Naive B cell (primary cell): ENCODE results near the gene CTNND2. TPM values are rescaled to one million over a fixed set of nuclear protein-coding genes. Genes with fewer than 3 reads are reported as not detected.
"Not testable (repeated sequence)": the region's sequence is repeated elsewhere in the genome, so short reads cannot be mapped to it uniquely, and the experiment has no call there.

Experiments used
- ATAC-seq, 2 donors: fragments of 150-1000 bp; cut with Tn5 transposase; 2 replicates each; pipeline ENCODE4 v1.10.0; 2021; ENCODE audit warnings: low read depth in 2 of 2, mild to moderate bottlenecking in 2 of 2, moderate library complexity in 2 of 2
- DNase-seq: peaks from one replicate; pipeline ENCODE4 v3.0.0; 2022
- H3K27ac Mint-ChIP-seq, 6 donors: one replicate each; pipeline ENCODE4 v1.8.0; 2020 to 2022; ENCODE audit warnings: mild to moderate bottlenecking in 6 of 6, mixed read lengths in 6 of 6, moderate library complexity in 5 of 6, inconsistent platforms in 2 of 6
- H3K27me3 Mint-ChIP-seq, 3 donors: one replicate each; pipeline ENCODE4 v1.8.0; 2021 to 2022; ENCODE audit warnings: mixed read lengths in 3 of 3, mild to moderate bottlenecking in 1 of 3
- H3K36me3 Mint-ChIP-seq, 2 donors: one replicate each; pipeline ENCODE4 v1.8.0; 2020 to 2022; ENCODE audit warnings: mixed read lengths in 2 of 2, inconsistent platforms in 1 of 2, mild to moderate bottlenecking in 1 of 2
- H3K4me1 Mint-ChIP-seq, 3 donors: one replicate each; pipeline ENCODE4 v1.8.0; 2020 to 2022; ENCODE audit warnings: mixed read lengths in 3 of 3, inconsistent platforms in 1 of 3, mild to moderate bottlenecking in 1 of 3, moderate library complexity in 1 of 3
- H3K4me3 Mint-ChIP-seq, 8 donors: one replicate each; pipeline ENCODE4 v1.8.0; 2020 to 2022; ENCODE audit warnings: mild to moderate bottlenecking in 8 of 8, mixed read lengths in 8 of 8, moderate library complexity in 8 of 8, inconsistent platforms in 2 of 8
- H3K9me3 Mint-ChIP-seq, 7 donors: one replicate each; pipeline ENCODE4 v1.8.0; 2020 to 2022; ENCODE audit warnings: mixed read lengths in 7 of 7, mild to moderate bottlenecking in 5 of 7, inconsistent platforms in 2 of 7, moderate library complexity in 1 of 7
- polyA plus RNA-seq, 6 donors: library from polyadenylated mRNA; unstranded; fragments of 300-500 nt; fragmentation: Illumina TruSeq; gene quantifications; one replicate each; pipeline ENCODE4 v1.2.3, GENCODE V29; 2021; ENCODE audit warnings: low read depth in 6 of 6

Gene CTNND2
- polyA plus RNA-seq, 6 donors from 2014 or later: not detected

DNA sequence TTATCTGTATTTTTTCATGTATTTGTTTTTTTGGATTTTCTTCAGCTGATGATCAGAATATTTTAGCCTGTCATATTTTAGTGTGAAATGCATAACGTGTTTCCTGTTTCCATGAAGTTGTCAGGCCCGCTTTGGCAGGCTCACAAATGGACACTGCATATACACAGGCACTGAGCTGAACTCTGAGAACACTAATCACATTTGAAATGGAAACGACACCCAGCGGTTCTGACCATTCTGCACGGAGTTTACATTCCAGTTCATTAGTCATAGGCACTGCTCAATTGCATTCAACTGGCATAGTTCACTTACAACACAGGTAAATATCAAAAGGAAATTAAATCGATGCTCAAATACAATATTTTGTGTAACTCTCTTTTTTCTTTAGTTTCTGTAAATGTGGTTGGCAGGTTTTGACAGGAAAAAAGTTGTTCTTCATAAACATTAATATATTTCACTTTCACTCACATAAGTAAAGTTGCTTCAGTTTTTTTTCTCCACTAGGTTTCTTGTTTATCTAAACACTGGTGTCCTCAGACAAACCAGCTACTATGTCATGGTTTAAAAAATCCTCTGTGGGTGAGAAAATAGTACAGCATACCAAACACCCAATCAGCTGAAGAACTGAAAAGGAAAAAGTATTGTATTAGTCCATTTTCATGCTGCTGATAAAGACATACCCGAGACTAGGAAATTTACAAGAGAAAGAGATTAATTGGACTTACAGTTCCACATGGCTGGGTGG is 584.2 kb downstream of the CTNND2 start:
- ATAC-seq: no peak
- no peaks in the 10 kb centered on the region for H3K36me3 Mint-ChIP-seq
- H3K4me3 Mint-ChIP-seq: no peak overlapping the region
- peak overlapping the region in 1 of 6 donors; percentile 36 for H3K27ac Mint-ChIP-seq
- no peak for DNase-seq
- no peaks in the 10 kb centered on the region for H3K4me1 Mint-ChIP-seq
- peaks cover 0 to 6% (median 1%) of the 10 kb centered on the region in 7 donors for H3K9me3 Mint-ChIP-seq
- H3K27me3 Mint-ChIP-seq: peaks cover 0 to 4% (median 0%) of the 10 kb centered on the region in 3 donors

DNA sequence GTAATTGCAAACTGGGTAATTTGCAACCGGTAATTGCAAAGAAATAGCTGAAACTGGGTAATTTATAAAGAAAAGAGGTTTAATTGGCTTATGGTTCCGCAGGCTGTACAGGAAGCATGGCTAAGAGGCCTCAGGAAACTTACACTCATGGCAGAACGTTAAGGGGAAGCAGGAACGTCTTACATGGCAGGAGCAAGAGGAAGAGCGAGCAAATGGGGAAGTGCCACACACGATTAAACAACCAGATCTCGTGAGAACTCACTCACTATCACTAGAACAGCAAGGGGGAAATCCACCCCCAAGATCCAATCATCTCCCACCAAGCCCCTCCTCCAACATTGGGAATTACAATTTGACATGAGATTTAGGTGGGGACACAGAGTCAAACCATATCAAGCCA is 590.6 kb downstream of the CTNND2 start:
- H3K27ac Mint-ChIP-seq, DNase-seq, H3K36me3 Mint-ChIP-seq, H3K4me3 Mint-ChIP-seq, ATAC-seq, H3K9me3 Mint-ChIP-seq, H3K27me3 Mint-ChIP-seq, H3K4me1 Mint-ChIP-seq: not testable (repeated sequence)

DNA sequence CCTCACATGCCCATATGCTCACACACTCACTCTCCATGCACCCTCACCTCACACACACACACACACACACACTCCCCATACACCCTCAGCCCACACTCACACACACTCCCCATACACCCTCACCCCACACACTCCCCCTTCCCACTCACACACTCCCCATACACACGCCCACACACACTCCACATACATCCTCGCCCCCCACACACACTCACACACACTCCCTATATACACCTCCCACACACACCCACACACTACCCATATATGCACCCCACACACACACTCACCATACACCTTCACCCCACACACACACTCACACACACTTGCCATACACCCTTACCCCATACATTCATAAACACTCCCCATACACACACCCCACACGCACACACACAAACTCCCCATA is 592.5 kb downstream of the CTNND2 start:
- Mint-ChIP-seq H3K27me3 (no peaks in the 10 kb centered on the region), H3K9me3 (peaks cover 0 to 7% (median 3%) of the 10 kb centered on the region in 7 donors), H3K36me3 (no peaks in the 10 kb centered on the region), H3K27ac (no peak overlapping the region), H3K4me1 (no peaks in the 10 kb centered on the region), H3K4me3 (no peak overlapping the region)
- no peak for ATAC-seq
- DNase-seq: no peak

DNA sequence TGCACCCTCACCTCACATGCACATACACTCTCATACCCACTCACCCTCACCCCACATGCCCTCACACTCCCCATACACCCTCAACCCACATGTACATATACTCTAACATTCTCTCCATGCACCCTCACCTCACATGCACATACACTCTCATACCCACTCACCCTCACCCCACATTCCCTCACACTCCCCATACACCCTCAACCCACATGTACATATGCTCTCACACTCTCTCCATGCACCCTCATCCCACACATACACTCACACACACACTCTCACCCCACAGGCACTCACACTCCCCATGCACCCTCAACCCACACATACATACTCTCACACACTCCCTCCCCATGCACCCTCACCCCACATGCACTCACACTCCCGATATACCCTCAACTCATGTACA is 593.0 kb downstream of the CTNND2 start:
- DNase-seq (no peak), ATAC-seq (no peak)
- no peaks in the 10 kb centered on the region for H3K27me3 Mint-ChIP-seq
- no peak overlapping the region for H3K4me3 Mint-ChIP-seq
- H3K4me1 Mint-ChIP-seq: no peaks in the 10 kb centered on the region
- no peak overlapping the region for H3K27ac Mint-ChIP-seq
- no peaks in the 10 kb centered on the region for H3K36me3 Mint-ChIP-seq
- peaks cover 0 to 5% (median 3%) of the 10 kb centered on the region in 7 donors for H3K9me3 Mint-ChIP-seq

DNA sequence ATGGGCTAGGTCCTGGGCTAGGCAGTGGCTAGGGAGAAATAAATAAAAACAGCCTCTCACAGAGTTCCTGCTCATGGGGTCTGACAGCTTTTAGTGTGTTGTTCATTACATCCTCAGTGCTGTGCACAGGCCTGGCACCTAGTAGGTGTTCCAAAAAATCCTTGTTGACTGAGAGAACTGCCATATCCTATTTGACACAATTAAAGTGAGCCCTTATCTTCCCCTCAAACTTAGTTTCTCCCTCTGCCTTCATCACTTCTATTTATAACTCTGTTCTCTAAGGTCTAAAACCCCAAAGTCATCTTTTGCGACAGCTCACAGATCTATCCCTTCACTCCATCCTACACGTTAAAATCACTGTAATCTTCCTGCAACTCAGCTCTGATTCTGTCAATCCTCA is 594.1 kb downstream of the CTNND2 start:
- H3K36me3 Mint-ChIP-seq: no peaks in the 10 kb centered on the region
- DNase-seq (no peak), ATAC-seq (no peak)
- H3K27me3 Mint-ChIP-seq: no peaks in the 10 kb centered on the region
- peaks cover 0 to 5% (median 3%) of the 10 kb centered on the region in 7 donors for H3K9me3 Mint-ChIP-seq
- H3K4me1 Mint-ChIP-seq: no peaks in the 10 kb centered on the region
- no peak overlapping the region for H3K4me3 Mint-ChIP-seq
- H3K27ac Mint-ChIP-seq: no peak overlapping the region

DNA sequence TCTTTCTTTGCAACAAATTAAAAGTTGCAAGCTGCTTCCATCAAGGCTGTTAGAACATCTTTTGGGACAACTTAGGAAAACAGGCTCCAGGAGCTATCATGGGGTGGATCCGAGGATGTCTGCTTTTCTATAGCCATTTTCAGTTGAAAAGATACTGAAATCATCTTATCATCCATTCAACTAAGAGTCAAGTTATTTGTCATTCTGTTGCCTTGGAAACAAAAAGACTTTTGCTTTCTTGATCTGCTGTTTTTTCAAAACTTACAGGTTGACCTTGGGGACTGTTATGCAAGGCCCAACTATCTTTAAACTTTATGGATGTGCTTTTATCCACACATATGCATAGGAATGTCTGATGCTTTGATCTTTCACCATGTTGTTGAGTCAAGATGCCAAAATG is 597.9 kb downstream of the CTNND2 start:
- Mint-ChIP-seq H3K9me3 (peaks cover 0 to 5% (median 0%) of the 10 kb centered on the region in 7 donors), H3K4me1 (no peaks in the 10 kb centered on the region), H3K27ac (no peak overlapping the region), H3K36me3 (no peaks in the 10 kb centered on the region), H3K4me3 (no peak overlapping the region), H3K27me3 (no peaks in the 10 kb centered on the region)
- ATAC-seq (no peak), DNase-seq (no peak)

DNA sequence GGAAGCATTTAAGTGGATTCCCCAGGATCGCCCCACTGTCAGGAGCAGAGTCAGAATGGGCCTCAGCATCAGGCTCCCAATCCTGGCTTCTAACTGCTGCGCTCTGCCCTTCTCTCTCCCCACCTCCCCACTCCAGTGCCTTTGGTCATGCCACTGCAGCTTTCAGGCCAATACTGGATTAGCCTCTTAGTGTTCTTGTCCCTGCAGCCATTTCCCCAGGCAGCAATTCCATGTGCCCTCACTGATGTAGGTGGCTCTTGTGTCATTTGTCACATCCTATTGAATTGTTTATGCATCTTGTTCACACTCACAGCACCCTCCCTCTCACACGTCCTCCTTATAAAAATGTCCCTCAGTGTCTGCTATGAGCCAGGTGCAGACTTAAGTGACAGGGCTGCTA is 599.0 kb downstream of the CTNND2 start:
- Mint-ChIP-seq H3K4me1 (no peaks in the 10 kb centered on the region), H3K9me3 (peaks cover 0 to 5% (median 0%) of the 10 kb centered on the region in 7 donors), H3K27me3 (no peaks in the 10 kb centered on the region), H3K4me3 (no peak overlapping the region), H3K27ac (no peak overlapping the region), H3K36me3 (no peaks in the 10 kb centered on the region)
- ATAC-seq (no peak), DNase-seq (no peak)

DNA sequence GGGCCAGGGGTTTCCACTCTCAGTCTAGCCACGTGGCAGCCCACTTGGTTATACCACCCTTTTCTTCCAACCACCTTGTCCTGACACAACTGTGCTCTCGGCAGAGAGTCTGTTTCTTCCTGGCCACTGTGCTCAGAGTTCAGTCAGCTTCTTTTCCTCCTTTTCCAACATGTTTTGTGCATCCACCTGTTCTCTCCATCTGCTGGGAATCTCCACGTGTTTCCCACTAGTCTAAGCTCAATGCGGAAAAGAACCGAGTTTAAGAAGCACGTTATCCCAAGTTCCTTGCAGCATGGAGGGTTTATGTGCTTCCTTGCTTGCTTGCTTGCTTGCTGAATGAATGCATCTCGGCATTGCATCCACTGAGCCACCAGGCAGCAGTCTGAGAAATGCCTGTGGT is 599.6 kb downstream of the CTNND2 start:
- no peaks in the 10 kb centered on the region for H3K27me3 Mint-ChIP-seq
- H3K36me3 Mint-ChIP-seq: no peaks in the 10 kb centered on the region

DNA sequence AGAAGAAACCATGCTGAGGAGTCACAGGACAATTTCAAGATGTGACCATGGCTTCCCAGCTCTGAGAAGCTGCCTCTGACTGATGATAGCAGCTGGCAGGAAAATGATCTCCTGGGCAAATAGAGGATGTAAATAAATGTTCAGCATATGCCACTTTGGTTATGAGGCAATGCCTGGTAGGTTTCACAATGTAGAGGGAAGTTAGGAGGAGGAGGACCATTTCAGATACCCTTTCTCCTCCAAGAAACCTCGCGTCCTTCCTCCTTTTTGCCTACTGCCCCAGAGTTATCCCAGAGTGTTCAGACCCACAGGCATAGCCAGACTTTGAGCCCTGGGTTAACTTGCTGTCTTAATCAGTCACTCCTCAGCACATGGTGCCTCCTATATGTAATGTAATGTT is 601.6 kb downstream of the CTNND2 start:
- Mint-ChIP-seq H3K27ac (peak overlapping the region in 1 of 6 donors; percentile 29), H3K27me3 (no peaks in the 10 kb centered on the region), H3K36me3 (no peaks in the 10 kb centered on the region), H3K4me1 (no peaks in the 10 kb centered on the region), H3K9me3 (peaks cover 0 to 5% (median 0%) of the 10 kb centered on the region in 7 donors), H3K4me3 (no peak overlapping the region)
- DNase-seq: no peak
- no peak for ATAC-seq

More for the DNA sequence above, 599.6 kb downstream of the CTNND2 start:
- peak overlapping the region in 1 of 6 donors; percentile 38 for H3K27ac Mint-ChIP-seq
- no peak for ATAC-seq
- no peak overlapping the region for H3K4me3 Mint-ChIP-seq
- no peaks in the 10 kb centered on the region for H3K4me1 Mint-ChIP-seq
- peaks cover 0 to 5% (median 0%) of the 10 kb centered on the region in 7 donors for H3K9me3 Mint-ChIP-seq
- no peak for DNase-seq

DNA sequence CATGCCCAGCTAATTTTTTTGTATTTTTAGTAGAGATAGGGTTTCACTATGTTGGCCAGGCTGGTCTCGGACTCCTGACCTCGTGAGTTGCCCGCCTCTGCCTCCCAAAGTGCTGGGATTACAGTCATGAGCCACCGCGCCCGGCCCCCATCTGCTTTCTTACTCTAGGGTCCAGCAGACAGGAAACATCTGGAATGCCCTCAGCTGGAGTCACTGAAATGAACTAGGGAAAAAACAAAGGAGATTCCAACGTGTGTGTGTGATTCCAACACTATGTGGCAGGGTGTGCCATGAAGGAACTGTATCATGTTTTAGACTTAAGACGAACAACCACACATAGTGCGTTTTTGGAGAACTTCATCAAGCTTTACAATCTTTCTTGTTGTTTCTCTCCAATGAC is 603.1 kb downstream of the CTNND2 start:
- Mint-ChIP-seq H3K27me3 (no peaks in the 10 kb centered on the region), H3K4me3 (no peak overlapping the region)

DNA sequence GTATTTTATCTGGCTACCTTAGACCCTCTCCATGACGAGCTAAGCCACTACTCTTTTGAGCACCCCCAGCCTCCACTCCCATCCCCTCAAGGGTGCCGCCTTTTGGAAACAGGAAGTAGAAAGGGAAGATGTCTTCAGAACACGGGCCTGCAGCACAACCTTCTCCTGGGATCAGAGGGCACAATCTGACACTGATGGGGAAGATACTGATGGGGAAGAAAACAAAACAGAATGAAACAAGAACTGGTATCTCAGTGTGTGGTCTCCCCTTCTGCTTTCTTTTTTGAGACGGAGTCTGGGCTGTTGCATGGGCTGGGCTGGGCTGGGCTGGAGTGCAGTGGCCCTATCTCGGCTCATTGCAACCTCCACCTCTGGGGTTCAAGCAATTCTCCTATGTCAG is 603.5 kb downstream of the CTNND2 start:
- no peaks in the 10 kb centered on the region for H3K4me1 Mint-ChIP-seq
- ATAC-seq (no peak), DNase-seq (no peak)
- H3K36me3 Mint-ChIP-seq: no peaks in the 10 kb centered on the region
- H3K9me3 Mint-ChIP-seq: peaks cover 0 to 5% (median 0%) of the 10 kb centered on the region in 7 donors
- H3K4me3 Mint-ChIP-seq: peak overlapping the region in 1 of 8 donors; percentile 16
- H3K27me3 Mint-ChIP-seq: no peaks in the 10 kb centered on the region
- no peak overlapping the region for H3K27ac Mint-ChIP-seq

More for the DNA sequence above, 603.1 kb downstream of the CTNND2 start:
- Mint-ChIP-seq H3K27ac (no peak overlapping the region), H3K36me3 (no peaks in the 10 kb centered on the region), H3K9me3 (peaks cover 0 to 5% (median 0%) of the 10 kb centered on the region in 7 donors), H3K4me1 (no peaks in the 10 kb centered on the region)
- ATAC-seq: no peak
- no peak for DNase-seq

DNA sequence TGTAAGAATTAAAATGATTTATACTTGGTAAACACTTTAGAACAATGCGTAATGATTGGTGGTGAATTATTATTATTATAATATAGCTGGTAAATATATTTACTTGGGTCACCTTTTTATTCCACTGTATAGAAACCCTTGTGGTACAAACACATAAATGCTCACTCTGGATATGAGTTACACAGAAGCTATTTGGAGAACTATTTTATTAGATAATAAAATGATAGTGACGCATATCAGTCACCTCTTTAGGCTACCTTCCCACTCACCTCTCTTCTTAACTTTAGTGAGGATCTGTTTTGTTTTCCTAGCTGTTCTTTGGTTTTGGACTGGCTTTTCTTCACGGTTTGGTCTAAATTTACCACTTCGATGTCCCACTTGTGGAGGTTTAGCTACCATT is 605.4 kb downstream of the CTNND2 start:
- Mint-ChIP-seq H3K4me1 (no peaks in the 10 kb centered on the region), H3K36me3 (no peaks in the 10 kb centered on the region), H3K9me3 (peaks cover 0 to 2% (median 0%) of the 10 kb centered on the region in 7 donors), H3K27me3 (no peaks in the 10 kb centered on the region), H3K27ac (no peak overlapping the region), H3K4me3 (no peak overlapping the region)
- DNase-seq: no peak
- ATAC-seq: no peak

DNA sequence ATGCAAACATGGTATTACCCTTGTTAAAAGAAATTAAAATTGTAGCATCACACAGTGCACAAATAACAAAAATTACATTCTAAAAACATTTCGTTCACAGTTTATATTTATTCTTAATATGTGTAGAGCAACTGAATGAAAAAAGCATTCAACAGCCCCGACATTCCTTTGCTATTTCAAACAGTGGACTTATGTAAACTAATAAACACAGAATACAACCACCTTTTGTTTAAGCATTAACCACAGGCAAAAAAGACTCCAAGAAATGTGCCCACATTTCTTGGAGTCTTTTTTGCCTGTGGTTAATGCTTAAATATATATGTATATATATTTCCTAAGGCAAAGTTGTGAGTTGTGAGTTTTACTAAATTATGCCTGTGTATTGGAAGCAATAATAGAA is 610.7 kb downstream of the CTNND2 start:
- Mint-ChIP-seq H3K27ac (no peak overlapping the region), H3K27me3 (peaks cover 0 to 9% (median 4%) of the 10 kb centered on the region in 3 donors), H3K9me3 (peaks cover 0 to 5% (median 0%) of the 10 kb centered on the region in 7 donors), H3K4me1 (no peaks in the 10 kb centered on the region), H3K4me3 (no peak overlapping the region), H3K36me3 (no peaks in the 10 kb centered on the region)
- ATAC-seq (no peak), DNase-seq (no peak)

DNA sequence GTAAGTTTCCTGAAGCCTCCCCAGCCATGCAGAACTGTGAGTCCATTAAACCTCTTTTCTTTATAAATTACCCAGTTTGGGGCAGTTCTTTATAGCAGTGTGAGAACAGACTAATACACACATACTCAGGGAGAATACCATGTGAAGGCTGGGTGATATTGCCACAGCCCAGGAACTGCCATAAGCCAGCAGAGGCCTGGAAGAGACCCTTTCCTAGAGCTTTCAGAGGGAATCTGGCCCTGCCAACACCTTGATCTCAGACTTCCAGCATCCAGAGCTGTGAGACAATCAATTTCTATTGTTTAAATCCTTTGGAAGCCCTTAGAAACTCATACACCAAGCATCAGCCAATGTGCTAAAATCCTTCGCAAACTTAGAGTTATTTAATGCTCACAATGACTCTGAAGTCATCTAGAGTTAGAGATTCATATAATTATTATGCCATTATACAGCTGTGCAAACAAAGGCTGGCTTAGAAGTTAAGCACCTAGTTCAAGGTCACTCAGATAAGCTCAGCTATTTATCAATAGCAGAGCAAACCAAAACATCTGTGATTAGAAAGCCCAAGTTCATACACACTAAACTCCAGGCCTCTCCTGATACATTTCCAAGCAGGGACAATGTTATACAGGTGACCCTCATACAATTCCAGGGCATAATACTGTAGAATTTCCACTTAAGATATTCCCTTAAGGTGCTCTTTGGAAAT is 611.4 kb downstream of the CTNND2 start:
- Mint-ChIP-seq H3K36me3 (no peaks in the 10 kb centered on the region), H3K9me3 (peaks cover 0 to 5% (median 0%) of the 10 kb centered on the region in 7 donors), H3K4me1 (no peaks in the 10 kb centered on the region), H3K27me3 (peaks cover 0 to 9% (median 4%) of the 10 kb centered on the region in 3 donors), H3K27ac (no peak overlapping the region), H3K4me3 (no peak overlapping the region)
- DNase-seq (no peak), ATAC-seq (no peak)
